Activated naive CD4-positive, alpha-beta T cell treated with anti-CD3 and anti-CD28 coated beads for 36 hours (primary cell): ENCODE measurements around the gene WDR45. TPM values are rescaled to one million over a fixed set of nuclear protein-coding genes. Genes with fewer than 3 reads are reported as not detected.
"Not testable (repeated sequence)": the region's sequence is repeated elsewhere in the genome, so short reads cannot be mapped to it uniquely, and the experiment has no call there.

Source experiments
- CTCF ChIA-PET: fragments of 350-600 bp; sonication (Branson Sonifier 250); formaldehyde crosslinking; loops from one replicate; lab custom pipeline; 2021; ENCODE audit warnings: antibody characterized with exemption; lab: Charles Lee
- DNase-seq: peaks from one replicate; pipeline ENCODE4 v3.0.0-alpha.2; 2020
- H3K27ac Mint-ChIP-seq: one replicate; pipeline ENCODE4 v1.8.0; 2021; ENCODE audit warnings: mild to moderate bottlenecking, mixed read lengths
- H3K27me3 Mint-ChIP-seq: one replicate; pipeline ENCODE4 v1.8.0; 2021; ENCODE audit warnings: low read depth, mixed read lengths
- H3K36me3 Mint-ChIP-seq: one replicate; pipeline ENCODE4 v1.8.0; 2021; ENCODE audit warnings: low read depth, mixed read lengths
- H3K4me1 Mint-ChIP-seq: one replicate; pipeline ENCODE4 v1.8.0; 2021; ENCODE audit warnings: low read depth, mixed read lengths
- H3K4me3 Mint-ChIP-seq: one replicate; pipeline ENCODE4 v1.8.0; 2021; ENCODE audit warnings: mild to moderate bottlenecking, moderate library complexity, mixed read lengths
- H3K9me3 Mint-ChIP-seq: one replicate; pipeline ENCODE4 v1.8.0; 2021; ENCODE audit warnings: mixed read lengths
- intact Hi-C: fragments of 100-400 bp; cut with micrococcal nuclease; formaldehyde crosslinking; loops from one replicate; pipeline ENCODE4 v1.15.1; 2023
- total RNA-seq, 2 experiments: library from RNA; stranded (reverse); gene quantifications; one replicate each; pipeline ENCODE4 v1.2.3, GENCODE V29; 2021

Gene WDR45
- 10 to 100 TPM; 17.9 to 22.5 TPM for total RNA-seq

GRCh38 chrX:49079489-49080428, at the start of gene WDR45:
Gene WDR45 (minus strand): TSS chrX:49079887. CDS start chrX:49078095, 1,792 bp downstream.
- Mint-ChIP-seq H3K4me3 (peak within 1 kb of the TSS; percentile 94), H3K36me3 (no peaks in the 10 kb centered on the region), H3K4me1 (peaks cover 11% of the 10 kb centered on the region), H3K9me3 (no peaks in the 10 kb centered on the region), H3K27me3 (no peaks in the 10 kb centered on the region), H3K27ac (peak within 1 kb of the TSS; percentile 96)
- peak; percentile 79 for DNase-seq
- intact Hi-C loops = loop anchor here (1.0 to 10.0 kb wide), 3 partner anchors 21 to 121 kb away; partner anchors contain the start of gene MAGIX
- CTCF ChIA-PET = no interaction called here

DNA sequence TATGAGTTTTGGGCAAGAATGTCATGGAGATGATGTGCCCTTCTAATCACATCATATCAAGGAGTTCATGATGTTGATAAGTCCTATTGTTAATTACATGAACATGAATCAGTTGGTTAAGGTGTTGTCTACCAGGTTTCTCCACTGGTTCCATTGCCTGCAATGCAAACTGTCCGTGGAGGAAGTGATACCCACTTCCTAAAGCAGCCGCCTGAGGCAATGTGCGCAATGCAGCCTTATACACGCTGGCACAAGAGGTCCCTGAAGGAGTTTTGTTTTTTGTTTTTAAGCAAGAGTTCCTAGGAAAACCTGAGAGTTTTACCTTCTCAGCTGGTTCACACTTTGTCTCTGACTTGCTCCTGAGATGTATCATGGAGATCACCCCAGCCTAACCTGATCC, 49.7 kb upstream of the WDR45 start:
- Mint-ChIP-seq H3K9me3 (no peaks in the 10 kb centered on the region), H3K4me3 (no peak overlapping the region), H3K27me3 (no peaks in the 10 kb centered on the region), H3K27ac (no peak overlapping the region), H3K4me1 (no peaks in the 10 kb centered on the region), H3K36me3 (no peaks in the 10 kb centered on the region)
- DNase-seq = no peak
- CTCF ChIA-PET = no interaction called here
- intact Hi-C loops = no loop called here

DNA sequence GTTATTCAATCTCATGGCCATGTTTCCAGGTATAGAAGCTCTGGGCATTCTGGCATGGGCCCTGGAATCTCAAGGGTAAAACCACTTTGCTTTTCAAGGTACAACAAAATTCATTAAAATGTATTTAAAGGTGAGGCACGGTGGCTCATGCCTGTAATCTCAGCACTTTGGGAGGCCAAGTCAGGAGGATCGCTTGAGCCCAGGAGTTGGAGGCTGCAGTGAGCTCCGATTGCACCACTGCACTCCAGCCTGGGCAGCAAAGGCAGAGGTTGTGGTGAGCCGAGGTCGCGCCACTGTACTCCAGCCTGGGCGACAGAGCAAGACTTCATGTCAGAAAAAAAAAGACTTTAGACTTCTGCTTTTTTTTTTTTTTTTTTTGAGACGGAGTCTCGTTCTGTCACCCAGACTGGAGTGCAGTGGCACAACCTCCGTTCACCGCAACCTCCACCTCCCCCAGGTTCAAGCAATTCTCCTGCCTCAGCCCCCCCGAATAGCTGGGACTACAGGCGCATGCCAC, 48.1 kb upstream of the WDR45 start:
- CTCF ChIA-PET = interaction anchor here (1.9 kb wide), 1 partner anchor 15 kb away, joined by 6 read pairs; no protein-coding TSS in a partner anchor
- DNase-seq, intact Hi-C loops: not testable (repeated sequence)

GRCh38 chrX:49122499-49122898, 42.8 kb upstream of the WDR45 start:
- CTCF ChIA-PET = interaction anchor here (1.7 kb wide), 1 partner anchor 33 kb away, joined by 3 read pairs; no protein-coding TSS in a partner anchor
- Mint-ChIP-seq H3K27me3 (no peaks in the 10 kb centered on the region), H3K4me3 (peak overlapping the region; percentile 95), H3K36me3 (peaks cover 9% of the 10 kb centered on the region), H3K4me1 (peaks cover 27% of the 10 kb centered on the region), H3K9me3 (no peaks in the 10 kb centered on the region), H3K27ac (peak overlapping the region; percentile 88)
- intact Hi-C loops = loop anchor here (2.0 to 5.0 kb wide), 5 partner anchors 48 to 755 kb away; partner anchors contain the start of genes HDAC6, PRAF2 and USP27X
- no peak for DNase-seq

More for the DNA sequence above, 48.1 kb upstream of the WDR45 start:
- not testable (repeated sequence) for H3K27me3 Mint-ChIP-seq, H3K9me3 Mint-ChIP-seq, H3K36me3 Mint-ChIP-seq, H3K4me3 Mint-ChIP-seq, H3K4me1 Mint-ChIP-seq, H3K27ac Mint-ChIP-seq

DNA sequence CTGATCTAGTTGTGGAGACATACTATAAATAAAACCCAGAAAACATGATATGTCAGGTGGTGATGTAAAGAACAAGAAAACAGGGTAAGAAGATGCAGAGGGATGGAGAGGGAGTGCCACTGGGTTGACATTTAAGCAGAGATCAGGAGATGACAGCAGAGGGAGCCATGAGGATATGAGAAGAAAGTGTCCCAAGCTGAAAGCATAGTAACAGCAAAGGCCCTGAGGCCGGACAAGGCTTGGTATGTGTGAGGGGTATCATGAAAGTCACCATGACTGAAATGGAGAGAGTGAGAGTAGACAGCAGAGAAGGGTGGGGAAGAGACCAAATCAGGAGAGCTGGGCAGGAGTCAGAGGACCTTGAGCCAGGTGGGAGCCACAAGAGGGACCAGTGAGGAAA, 40.4 kb upstream of the WDR45 start:
- no peak overlapping the region for H3K27ac Mint-ChIP-seq
- DNase-seq = no peak
- no peaks in the 10 kb centered on the region for H3K9me3 Mint-ChIP-seq
- intact Hi-C loops = loop anchor here (5.0 kb wide), 3 partner anchors 318 to 757 kb away; partner anchors contain the start of genes HDAC6 and USP27X
- H3K27me3 Mint-ChIP-seq = no peaks in the 10 kb centered on the region
- CTCF ChIA-PET = interaction anchor here (1.4 kb wide), 1 partner anchor 36 kb away, joined by 5 read pairs; no protein-coding TSS in a partner anchor
- peaks cover 35% of the 10 kb centered on the region for H3K4me1 Mint-ChIP-seq
- H3K36me3 Mint-ChIP-seq = peaks cover 19% of the 10 kb centered on the region
- no peak overlapping the region for H3K4me3 Mint-ChIP-seq

GRCh38 chrX:49117581-49117980, 37.9 kb upstream of the WDR45 start:
- no peak for DNase-seq
- Mint-ChIP-seq H3K36me3 (peaks cover 19% of the 10 kb centered on the region), H3K27me3 (no peaks in the 10 kb centered on the region), H3K9me3 (no peaks in the 10 kb centered on the region), H3K4me1 (peaks cover 28% of the 10 kb centered on the region), H3K27ac (peak overlapping the region; percentile 74), H3K4me3 (no peak overlapping the region)
- CTCF ChIA-PET = no interaction called here
- intact Hi-C loops = no loop called here

DNA sequence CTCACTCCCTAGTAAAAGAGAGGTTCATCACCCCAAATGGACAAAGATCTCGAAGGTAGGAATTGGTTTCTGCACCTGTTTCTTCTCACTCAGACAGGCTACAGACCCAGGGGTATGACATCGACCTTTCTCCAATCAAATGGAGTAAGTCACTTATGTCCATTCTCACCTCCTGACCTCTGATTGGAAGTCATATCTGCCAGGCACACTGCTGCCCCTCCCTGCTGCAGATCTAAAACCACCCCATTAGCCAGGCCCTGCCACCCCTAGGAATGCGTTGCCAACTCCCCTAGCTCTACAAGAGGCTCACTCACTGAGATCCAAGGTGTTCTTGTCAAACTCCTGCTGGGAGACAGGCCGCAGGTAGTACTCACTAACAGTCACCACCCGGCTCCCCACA, 37.0 kb upstream of the WDR45 start:
- no peak overlapping the region for H3K4me3 Mint-ChIP-seq
- CTCF ChIA-PET = no interaction called here
- H3K27ac Mint-ChIP-seq = no peak overlapping the region

GRCh38 chrX:49116076-49116475, 36.4 kb upstream of the WDR45 start:
- H3K4me1 Mint-ChIP-seq = peaks cover 20% of the 10 kb centered on the region
- DNase-seq = no peak
- intact Hi-C loops = no loop called here
- no peak overlapping the region for H3K4me3 Mint-ChIP-seq
- no peak overlapping the region for H3K27ac Mint-ChIP-seq
- H3K9me3 Mint-ChIP-seq = no peaks in the 10 kb centered on the region
- H3K27me3 Mint-ChIP-seq = no peaks in the 10 kb centered on the region
- H3K36me3 Mint-ChIP-seq = peaks cover 21% of the 10 kb centered on the region
- CTCF ChIA-PET = no interaction called here

More for the DNA sequence above, 37.0 kb upstream of the WDR45 start:
- Mint-ChIP-seq H3K27me3 (no peaks in the 10 kb centered on the region), H3K4me1 (peaks cover 20% of the 10 kb centered on the region), H3K36me3 (peaks cover 21% of the 10 kb centered on the region), H3K9me3 (no peaks in the 10 kb centered on the region)
- intact Hi-C loops = no loop called here
- DNase-seq = no peak

GRCh38 chrX:49111791-49112190, 32.1 kb upstream of the WDR45 start:
- H3K27ac Mint-ChIP-seq = no peak overlapping the region
- no peak overlapping the region for H3K4me3 Mint-ChIP-seq
- H3K4me1 Mint-ChIP-seq = peaks cover 4% of the 10 kb centered on the region
- H3K27me3 Mint-ChIP-seq = no peaks in the 10 kb centered on the region
- DNase-seq = no peak
- H3K9me3 Mint-ChIP-seq = no peaks in the 10 kb centered on the region
- peaks cover 18% of the 10 kb centered on the region for H3K36me3 Mint-ChIP-seq
- CTCF ChIA-PET = no interaction called here
- intact Hi-C loops = no loop called here

GRCh38 chrX:49110417-49110816, 30.7 kb upstream of the WDR45 start:
- DNase-seq = no peak
- CTCF ChIA-PET = no interaction called here
- intact Hi-C loops = no loop called here
- Mint-ChIP-seq H3K9me3 (no peaks in the 10 kb centered on the region), H3K36me3 (peaks cover 8% of the 10 kb centered on the region), H3K27me3 (no peaks in the 10 kb centered on the region), H3K27ac (peak overlapping the region; percentile 7), H3K4me3 (no peak overlapping the region), H3K4me1 (no peaks in the 10 kb centered on the region)

DNA sequence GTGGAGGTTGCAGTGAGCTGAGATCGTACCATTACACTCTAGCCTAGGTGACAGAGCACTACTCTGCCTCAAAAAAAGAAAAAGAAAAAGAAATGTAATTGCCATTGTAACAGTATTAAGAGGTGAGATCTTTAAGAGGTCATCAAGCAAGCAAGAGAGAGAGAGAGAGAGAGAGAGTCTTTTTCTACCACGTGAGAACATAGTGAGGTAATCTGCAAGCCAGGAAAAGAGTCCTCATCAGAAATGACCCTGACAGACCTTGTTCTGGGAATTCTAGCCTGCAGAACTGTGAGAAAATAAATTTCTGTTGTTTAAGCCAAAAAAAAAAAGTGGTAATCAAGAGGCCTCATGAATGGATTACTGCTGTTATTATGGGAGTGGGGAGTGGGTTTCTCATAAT, 29.0 kb upstream of the WDR45 start:
- Mint-ChIP-seq H3K4me3 (no peak overlapping the region), H3K36me3 (peaks cover 7% of the 10 kb centered on the region), H3K27ac (no peak overlapping the region), H3K27me3 (no peaks in the 10 kb centered on the region), H3K4me1 (no peaks in the 10 kb centered on the region), H3K9me3 (no peaks in the 10 kb centered on the region)
- CTCF ChIA-PET = no interaction called here
- no peak for DNase-seq
- intact Hi-C loops = no loop called here

GRCh38 chrX:49106930-49107329, 27.2 kb upstream of the WDR45 start:
- Mint-ChIP-seq H3K27ac (no peak overlapping the region), H3K9me3 (no peaks in the 10 kb centered on the region), H3K27me3 (no peaks in the 10 kb centered on the region), H3K4me3 (no peak overlapping the region), H3K36me3 (peaks cover 4% of the 10 kb centered on the region), H3K4me1 (no peaks in the 10 kb centered on the region)
- no peak for DNase-seq
- CTCF ChIA-PET = no interaction called here
- intact Hi-C loops = no loop called here
